DMS53 (cell line): Measurements from ENCODE around the gene TBKBP1.

Experiments used
- DNase-seq: peaks from one replicate; lab custom pipeline; 2025; lab: John Stamatoyannopoulos, UW

TBKBP1 gene

GRCh38 chr17:47715669-47716325, 21.8 kb downstream of the TBKBP1 start:
- DNase-seq: no peak

- DNase-seq: no peak
Measured at GRCh38 chr17:47716375-47716774, 22.4 kb downstream of the TBKBP1 start.

- peak; percentile 54 for DNase-seq
Measured at GRCh38 chr17:47717261-47717697, 23.3 kb downstream of the TBKBP1 start.

GRCh38 chr17:47717979-47718621, 24.1 kb downstream of the TBKBP1 start:
- DNase-seq: peak; percentile 92

GRCh38 chr17:47718634-47719405, 24.9 kb downstream of the TBKBP1 start:
- no peak for DNase-seq

- peak; percentile 27 for DNase-seq
Measured at GRCh38 chr17:47719411-47720152, 25.6 kb downstream of the TBKBP1 start.

- no peak for DNase-seq
Measured at GRCh38 chr17:47720196-47720595, 26.2 kb downstream of the TBKBP1 start.

GRCh38 chr17:47720754-47721533, 27.0 kb downstream of the TBKBP1 start:
- DNase-seq: peak; percentile 78

GRCh38 chr17:47721725-47722124, 27.8 kb downstream of the TBKBP1 start:
- no peak for DNase-seq

GRCh38 chr17:47724705-47725104, 30.7 kb downstream of the TBKBP1 start:
- DNase-seq: no peak

- no peak for DNase-seq
Measured at GRCh38 chr17:47725446-47726111, 31.6 kb downstream of the TBKBP1 start.

GRCh38 chr17:47726796-47727703, 33.1 kb downstream of the TBKBP1 start:
- no peak for DNase-seq

- no peak for DNase-seq
Measured at GRCh38 chr17:47727704-47728036, 33.7 kb downstream of the TBKBP1 start.

- no peak for DNase-seq
Measured at GRCh38 chr17:47728214-47728877, 34.4 kb downstream of the TBKBP1 start.

GRCh38 chr17:47729476-47729875, 35.5 kb downstream of the TBKBP1 start:
- no peak for DNase-seq

- DNase-seq: no peak
Measured at GRCh38 chr17:47730681-47731080, 36.7 kb downstream of the TBKBP1 start.

GRCh38 chr17:47731396-47731795, 37.4 kb downstream of the TBKBP1 start:
- no peak for DNase-seq

- DNase-seq: no peak
Measured at GRCh38 chr17:47732399-47733046, 38.6 kb downstream of the TBKBP1 start.
